ENCODE results near the gene SRPK2. TPM values are rescaled to one million over a fixed set of nuclear protein-coding genes. Genes with fewer than 3 reads are reported as not detected.
"Not testable (repeated sequence)": the region's sequence is repeated elsewhere in the genome, so short reads cannot be mapped to it uniquely, and the experiment has no call there.

The SRPK2 gene
- total RNA-seq, 1 donor from 2014 or later, result 45.0 TPM

- DNase-seq (ENCODE audit: low spot score), result not testable (repeated sequence)
Observed at GRCh38 chr7:105194959-105195358, 193.8 kb downstream of the SRPK2 start.

- no peak for DNase-seq (ENCODE audit: low spot score)
Observed at GRCh38 chr7:105191331-105191730, 197.4 kb downstream of the SRPK2 start.

- no peak for DNase-seq (ENCODE audit: low spot score)
Observed at GRCh38 chr7:105189859-105190492, 198.7 kb downstream of the SRPK2 start.

GRCh38 chr7:105188201-105188600, 200.5 kb downstream of the SRPK2 start:
- no peak for DNase-seq (ENCODE audit: low spot score)

GRCh38 chr7:105187302-105188169, 201.2 kb downstream of the SRPK2 start:
- DNase-seq (ENCODE audit: low spot score), result no peak

GRCh38 chr7:105185290-105186010, 203.3 kb downstream of the SRPK2 start:
- DNase-seq (ENCODE audit: low spot score), result no peak

- DNase-seq (ENCODE audit: low spot score), result no peak
Observed at GRCh38 chr7:105180002-105180401, 208.7 kb downstream of the SRPK2 start.

- no peak for DNase-seq (ENCODE audit: low spot score)
Observed at GRCh38 chr7:105178928-105179541, 209.7 kb downstream of the SRPK2 start.

GRCh38 chr7:105178177-105178576, 210.5 kb downstream of the SRPK2 start:
- DNase-seq (ENCODE audit: low spot score), result no peak

- DNase-seq (ENCODE audit: low spot score), result no peak
Observed at GRCh38 chr7:105177026-105177425, 211.7 kb downstream of the SRPK2 start.

GRCh38 chr7:105173586-105173985, 215.1 kb downstream of the SRPK2 start:
- DNase-seq (ENCODE audit: low spot score), result no peak

- DNase-seq (ENCODE audit: low spot score), result no peak
Observed at GRCh38 chr7:105164751-105165150, 224.0 kb downstream of the SRPK2 start.

GRCh38 chr7:105163718-105164117, 225.0 kb downstream of the SRPK2 start:
- DNase-seq (ENCODE audit: low spot score), result no peak

GRCh38 chr7:105161366-105161765, 227.4 kb downstream of the SRPK2 start:
- DNase-seq (ENCODE audit: low spot score), result no peak

- DNase-seq (ENCODE audit: low spot score), result no peak
Observed at GRCh38 chr7:105157278-105157677, 231.4 kb downstream of the SRPK2 start.

- DNase-seq (ENCODE audit: low spot score), result no peak
Observed at GRCh38 chr7:105156731-105157130, 232.0 kb downstream of the SRPK2 start.

- no peak for DNase-seq (ENCODE audit: low spot score)
Observed at GRCh38 chr7:105154084-105154483, 234.6 kb downstream of the SRPK2 start.

GRCh38 chr7:105153531-105153930, 235.2 kb downstream of the SRPK2 start:
- DNase-seq (ENCODE audit: low spot score), result no peak

- no peak for DNase-seq (ENCODE audit: low spot score)
Observed at GRCh38 chr7:105151152-105151551, 237.6 kb downstream of the SRPK2 start.

GRCh38 chr7:105149827-105150226, 238.9 kb downstream of the SRPK2 start:
- no peak for DNase-seq (ENCODE audit: low spot score)

GRCh38 chr7:105141068-105141467, 247.7 kb downstream of the SRPK2 start:
- DNase-seq (ENCODE audit: low spot score), result no peak

- DNase-seq (ENCODE audit: low spot score), result no peak
Observed at GRCh38 chr7:105139381-105139780, 249.3 kb downstream of the SRPK2 start.

All from mucosa of gallbladder (tissue), 1 donor.